Thymus (tissue), 11 donors: Measurements from ENCODE around the gene CYB5D1. TPM values are rescaled to one million over a fixed set of nuclear protein-coding genes. Genes with fewer than 3 reads are reported as not detected.

Experiments
- DNase-seq, 9 donors: peaks; one replicate each; pipeline ENCODE4 v3.0.0-alpha.2; 2013; ENCODE audit warnings: low spot score in 9 of 9, low read depth in 6 of 9, missing footprints in 1 of 9
- H3K27ac ChIP-seq, 2 donors: one replicate each; pipeline ENCODE4 v1.5.1; 2013; ENCODE audit warnings: control low read depth in 1 of 2, low read depth in 1 of 2, low read length in 1 of 2, mild to moderate bottlenecking in 1 of 2, moderate library complexity in 1 of 2
- H3K27me3 ChIP-seq, 2 donors: one replicate each; pipeline ENCODE4 v1.5.1; 2013; ENCODE audit warnings: low read length in 1 of 2; ENCODE audit not compliant: control insufficient read depth in 2 of 2, insufficient read depth in 1 of 2
- H3K36me3 ChIP-seq, 2 donors: one replicate each; pipeline ENCODE4 v1.5.1; 2013; ENCODE audit warnings: low read length in 1 of 2, mild to moderate bottlenecking in 1 of 2, moderate library complexity in 1 of 2; ENCODE audit not compliant: control insufficient read depth in 2 of 2, insufficient read depth in 2 of 2
- H3K4me1 ChIP-seq, 2 donors: one replicate each; pipeline ENCODE4 v1.5.1; 2013; ENCODE audit warnings: low read length in 2 of 2; ENCODE audit not compliant: control insufficient read depth in 2 of 2, insufficient read depth in 2 of 2
- H3K4me3 ChIP-seq, 2 donors: one replicate each; pipeline ENCODE4 v1.5.1; 2013; ENCODE audit warnings: low read length in 2 of 2, control low read depth in 1 of 2, mild to moderate bottlenecking in 1 of 2
- H3K9me3 ChIP-seq, 2 donors: one replicate each; pipeline ENCODE4 v1.5.1; 2013; ENCODE audit warnings: low read length in 1 of 2, mild to moderate bottlenecking in 1 of 2; ENCODE audit not compliant: control insufficient read depth in 2 of 2, insufficient read depth in 1 of 2
- WGBS: extraction: QIAGEN DNeasy Blood & Tissue Kit; methylation state at CpG from one replicate; pipeline ENCODE4 v1.1.7; 2013; 5-methylcytosine and 5-hydroxymethylcytosine counted together
- polyA plus RNA-seq: library from polyadenylated mRNA; stranded (reverse); fragments of 200-250 nt; gene quantifications from one replicate; pipeline ENCODE4 v1.2.3, GENCODE V29; 2013
- total RNA-seq: library from RNA; stranded (reverse); fragments of 120-200 nt; gene quantifications from one replicate; pipeline ENCODE4 v1.2.4, GENCODE V29; 2013
- donor health status: healthy.

CYB5D1 gene
- total and polyA plus RNA-seq, 2 donors, result 6.0 to 8.2 TPM

- Histone ChIP-seq H3K9me3 (peaks cover 0 to 22% of the 10 kb centered on the region in 2 donors), H3K4me1 (peaks cover 16 to 56% of the 10 kb centered on the region in 2 donors), H3K27ac (no peak overlapping the region), H3K36me3 (peaks cover 77 to 78% of the 10 kb centered on the region in 2 donors), H3K4me3 (no peak overlapping the region), H3K27me3 (no peaks in the 10 kb centered on the region)
- DNase-seq, result no peak
- 94% methylated on average over 20 of the region's 20 CpGs for WGBS
These were observed 9.6 kb upstream of the CYB5D1 start for GRCh38 chr17:7848131-7848579.

- no peak overlapping the region for H3K4me3 ChIP-seq
- H3K9me3 ChIP-seq, result peaks cover 0 to 20% of the 10 kb centered on the region in 2 donors
- WGBS, result 98% methylated on average over 21 of the region's 21 CpGs
- DNase-seq, result no peak
- peaks cover 82% of the 10 kb centered on the region in 2 donors for H3K36me3 ChIP-seq
- H3K4me1 ChIP-seq, result peaks cover 16 to 50% of the 10 kb centered on the region in 2 donors
- H3K27me3 ChIP-seq, result no peaks in the 10 kb centered on the region
- H3K27ac ChIP-seq, result no peak overlapping the region
These were observed 9.1 kb upstream of the CYB5D1 start for GRCh38 chr17:7848739-7849129.

- no peak overlapping the region for H3K4me3 ChIP-seq
- peaks cover 16 to 45% of the 10 kb centered on the region in 2 donors for H3K4me1 ChIP-seq
- DNase-seq, result no peak
- H3K36me3 ChIP-seq, result peaks cover 87% of the 10 kb centered on the region in 2 donors
- H3K27ac ChIP-seq, result no peak overlapping the region
- H3K27me3 ChIP-seq, result no peaks in the 10 kb centered on the region
- peaks cover 0 to 18% of the 10 kb centered on the region in 2 donors for H3K9me3 ChIP-seq
- WGBS, result 98% methylated on average over 35 of the region's 35 CpGs
These were observed 8.6 kb upstream of the CYB5D1 start for GRCh38 chr17:7849130-7849750.

- peaks cover 92 to 93% of the 10 kb centered on the region in 2 donors for H3K36me3 ChIP-seq
- DNase-seq, result no peak
- H3K27me3 ChIP-seq, result no peaks in the 10 kb centered on the region
- H3K27ac ChIP-seq, result no peak overlapping the region
- H3K4me1 ChIP-seq, result peaks cover 16 to 38% of the 10 kb centered on the region in 2 donors
- H3K4me3 ChIP-seq, result no peak overlapping the region
- WGBS, result 97% methylated on average over 12 of the region's 12 CpGs
- peaks cover 0 to 11% of the 10 kb centered on the region in 2 donors for H3K9me3 ChIP-seq
These were observed 7.9 kb upstream of the CYB5D1 start for GRCh38 chr17:7849751-7850504.

GRCh38 chr17:7850701-7851437 is 6.9 kb upstream of the CYB5D1 start:
- no peak for DNase-seq
- 98% methylated on average over 17 of the region's 17 CpGs for WGBS
- peak overlapping the region; percentile 79 to 93 for H3K27ac ChIP-seq
- H3K27me3 ChIP-seq, result no peaks in the 10 kb centered on the region
- H3K4me3 ChIP-seq, result no peak overlapping the region
- H3K9me3 ChIP-seq, result peaks cover 0 to 8% of the 10 kb centered on the region in 2 donors
- peaks cover 93% of the 10 kb centered on the region in 2 donors for H3K36me3 ChIP-seq
- peaks cover 15 to 34% of the 10 kb centered on the region in 2 donors for H3K4me1 ChIP-seq

GRCh38 chr17:7851438-7852261 is 6.2 kb upstream of the CYB5D1 start:
- Histone ChIP-seq H3K9me3 (peaks cover 0 to 15% of the 10 kb centered on the region in 2 donors), H3K36me3 (peaks cover 85 to 86% of the 10 kb centered on the region in 2 donors), H3K27ac (peak overlapping the region; percentile 81 to 93), H3K4me3 (peak overlapping the region in 1 of 2 donors; percentile 21), H3K4me1 (peaks cover 21 to 42% of the 10 kb centered on the region in 2 donors), H3K27me3 (no peaks in the 10 kb centered on the region)
- DNase-seq, result peak; percentile 82 to 98 (median 94)
- WGBS, result 24% methylated on average over 60 of the region's 60 CpGs

GRCh38 chr17:7852262-7852670 is 5.5 kb upstream of the CYB5D1 start:
- peak overlapping the region in 1 of 2 donors; percentile 93 for H3K27ac ChIP-seq
- H3K36me3 ChIP-seq, result peaks cover 80% of the 10 kb centered on the region in 2 donors
- 91% methylated on average over 20 of the region's 20 CpGs for WGBS
- no peaks in the 10 kb centered on the region for H3K27me3 ChIP-seq
- no peak overlapping the region for H3K4me3 ChIP-seq
- peaks cover 21 to 45% of the 10 kb centered on the region in 2 donors for H3K4me1 ChIP-seq
- no peak for DNase-seq
- peaks cover 0 to 17% of the 10 kb centered on the region in 2 donors for H3K9me3 ChIP-seq

GRCh38 chr17:7852919-7853690 is 4.7 kb upstream of the CYB5D1 start:
- no peak for DNase-seq
- H3K27me3 ChIP-seq, result no peaks in the 10 kb centered on the region
- 96% methylated on average over 51 of the region's 51 CpGs for WGBS
- H3K27ac ChIP-seq, result no peak overlapping the region
- H3K9me3 ChIP-seq, result peaks cover 0 to 17% of the 10 kb centered on the region in 2 donors
- peaks cover 22 to 47% of the 10 kb centered on the region in 2 donors for H3K4me1 ChIP-seq
- no peak overlapping the region for H3K4me3 ChIP-seq
- H3K36me3 ChIP-seq, result peaks cover 72 to 73% of the 10 kb centered on the region in 2 donors
